GM19035 (cell line): ENCODE measurements around the gene C18orf32.
A peak's percentile ranks its signal among the peaks of the same experiment; 100 is the strongest.
"Not testable (repeated sequence)": the region's sequence is repeated elsewhere in the genome, so short reads cannot be mapped to it uniquely, and the experiment has no call there.

Experiments used
- ATAC-seq: cut with Tn5 transposase; IDR thresholded peaks from one replicate; pipeline ENCODE4 v1.9.1; 2021; ENCODE audit not compliant: unreplicated experiment

C18orf32 gene

GRCh38 chr18:49486953-49487710 lies at the start of gene C18orf32:
Gene C18orf32 (minus strand): TSS chr18:49487234. CDS start chr18:49483748, 3,486 bp downstream.
- ATAC-seq, result peak; percentile 96

- no peak for ATAC-seq
Observed at GRCh38 chr18:49534846-49535601, 48.0 kb upstream of the C18orf32 start.

GRCh38 chr18:49531678-49532153 lies 44.7 kb upstream of the C18orf32 start:
- no peak for ATAC-seq

GRCh38 chr18:49529596-49529995 lies 42.6 kb upstream of the C18orf32 start:
- no peak for ATAC-seq

- ATAC-seq, result no peak
Observed at GRCh38 chr18:49527631-49528327, 40.7 kb upstream of the C18orf32 start.

GRCh38 chr18:49525981-49526380 lies 38.9 kb upstream of the C18orf32 start:
- no peak for ATAC-seq

- no peak for ATAC-seq
Observed at GRCh38 chr18:49524951-49525350, 37.9 kb upstream of the C18orf32 start.

GRCh38 chr18:49524349-49524748 lies 37.3 kb upstream of the C18orf32 start:
- no peak for ATAC-seq

- not testable (repeated sequence) for ATAC-seq
Observed at GRCh38 chr18:49523580-49524093, 36.6 kb upstream of the C18orf32 start.

- no peak for ATAC-seq
Observed at GRCh38 chr18:49521216-49521835, 34.3 kb upstream of the C18orf32 start.

GRCh38 chr18:49520661-49521145 lies 33.7 kb upstream of the C18orf32 start:
- ATAC-seq, result no peak

- no peak for ATAC-seq
Observed at GRCh38 chr18:49519101-49519971, 32.3 kb upstream of the C18orf32 start.

- ATAC-seq, result no peak
Observed at GRCh38 chr18:49517483-49517882, 30.4 kb upstream of the C18orf32 start.

GRCh38 chr18:49515516-49515915 lies 28.5 kb upstream of the C18orf32 start:
- ATAC-seq, result no peak

GRCh38 chr18:49515003-49515402 lies 28.0 kb upstream of the C18orf32 start:
- ATAC-seq, result not testable (repeated sequence)

GRCh38 chr18:49514577-49514976 lies 27.5 kb upstream of the C18orf32 start:
- ATAC-seq, result no peak

- not testable (repeated sequence) for ATAC-seq
Observed at GRCh38 chr18:49512876-49513275, 25.8 kb upstream of the C18orf32 start.

- ATAC-seq, result no peak
Observed at GRCh38 chr18:49510393-49511115, 23.5 kb upstream of the C18orf32 start.

GRCh38 chr18:49506438-49506837 lies 19.4 kb upstream of the C18orf32 start:
- ATAC-seq, result not testable (repeated sequence)
